ENCODE data around the gene KLF18.

The KLF18 gene

DNA sequence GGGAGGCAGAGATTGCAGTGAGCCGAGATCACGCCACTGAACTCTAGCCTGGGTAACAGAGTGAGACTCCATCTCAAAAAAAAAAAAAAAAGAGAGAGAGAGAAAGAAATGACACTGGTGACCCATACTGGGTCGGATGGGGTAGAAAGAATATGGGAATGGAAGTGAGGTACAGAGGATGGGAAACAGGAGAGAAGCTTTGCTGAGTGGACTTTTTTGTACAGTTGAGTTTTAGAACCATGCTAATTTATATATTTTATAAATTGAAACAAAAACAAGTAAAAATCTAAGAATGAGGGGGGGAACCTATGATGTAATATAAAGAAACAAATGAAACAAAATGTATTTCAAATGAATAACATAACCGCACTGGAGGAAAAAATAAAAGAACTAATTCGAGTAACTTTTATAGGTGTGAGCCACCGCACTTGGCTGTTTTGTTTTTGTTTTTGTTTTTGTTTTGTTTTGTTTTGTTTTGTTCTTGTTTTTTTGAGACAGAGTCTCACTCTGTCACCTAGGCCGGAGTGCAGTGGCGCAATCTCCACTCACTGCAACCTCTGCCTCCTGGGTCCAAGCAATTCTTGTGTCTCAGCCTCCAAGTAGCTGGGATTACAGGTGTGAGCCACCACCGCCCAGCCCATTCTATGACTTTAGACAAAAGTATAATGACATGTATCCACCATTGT is 41.1 kb downstream of the KLF18 start:
- H3K4me1 ChIP-seq (ENCODE audit: insufficient read depth, low read length): no peaks in the 10 kb centered on the region
- no peak overlapping the region for H3K27ac ChIP-seq (ENCODE audit: low read depth, low read length)
- no peaks in the 10 kb centered on the region for H3K9me3 ChIP-seq (ENCODE audit: low read length)
- no peaks in the 10 kb centered on the region for H3K27me3 ChIP-seq (ENCODE audit: control insufficient read depth in 1 of 2, insufficient read depth in 2 of 2, low read length in 2 of 2)
- no peak overlapping the region for H3K9ac ChIP-seq (ENCODE audit: low read length)
- H3K36me3 ChIP-seq (ENCODE audit: insufficient read depth, low read length): no peaks in the 10 kb centered on the region
- no peak overlapping the region for H3K4me3 ChIP-seq (ENCODE audit: low read depth in 1 of 2, low read length in 2 of 2)

DNA sequence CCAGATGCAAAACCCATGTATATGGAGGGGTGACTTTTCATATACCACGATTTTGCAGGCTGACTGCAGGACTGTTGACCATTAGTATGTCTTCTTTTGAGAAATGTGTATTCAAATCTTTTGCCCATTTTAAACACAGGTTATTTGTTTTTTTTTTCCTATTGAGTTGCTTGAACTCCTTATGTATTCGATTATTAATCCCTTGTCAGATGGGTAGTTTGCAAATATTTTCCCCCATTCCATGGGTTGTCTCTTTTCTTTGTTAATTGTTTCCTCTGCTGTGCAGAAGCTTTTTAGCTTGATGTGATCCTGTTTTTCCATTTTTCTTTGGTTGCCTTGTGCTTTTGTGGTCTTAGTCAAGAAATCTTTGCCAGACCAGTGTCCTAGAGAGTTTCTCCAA is 47.4 kb downstream of the KLF18 start:
- no peak overlapping the region for H3K9ac ChIP-seq (ENCODE audit: low read length)
- no peaks in the 10 kb centered on the region for H3K9me3 ChIP-seq (ENCODE audit: low read length)
- no peak overlapping the region for H3K4me3 ChIP-seq (ENCODE audit: low read depth in 1 of 2, low read length in 2 of 2)
- no peaks in the 10 kb centered on the region for H3K36me3 ChIP-seq (ENCODE audit: insufficient read depth, low read length)
- H3K27ac ChIP-seq (ENCODE audit: low read depth, low read length): no peak overlapping the region
- H3K27me3 ChIP-seq (ENCODE audit: control insufficient read depth in 1 of 2, insufficient read depth in 2 of 2, low read length in 2 of 2): no peaks in the 10 kb centered on the region
- H3K4me1 ChIP-seq (ENCODE audit: insufficient read depth, low read length): no peaks in the 10 kb centered on the region

GRCh38 chr1:44090429-44091252 is 50.8 kb downstream of the KLF18 start:
- Histone ChIP-seq H3K9ac (ENCODE audit: low read length) (no peak overlapping the region), H3K9me3 (ENCODE audit: low read length) (no peaks in the 10 kb centered on the region), H3K4me1 (ENCODE audit: insufficient read depth, low read length) (no peaks in the 10 kb centered on the region), H3K36me3 (ENCODE audit: insufficient read depth, low read length) (no peaks in the 10 kb centered on the region), H3K4me3 (ENCODE audit: low read depth in 1 of 2, low read length in 2 of 2) (no peak overlapping the region), H3K27ac (ENCODE audit: low read depth, low read length) (no peak overlapping the region), H3K27me3 (ENCODE audit: control insufficient read depth in 1 of 2, insufficient read depth in 2 of 2, low read length in 2 of 2) (no peaks in the 10 kb centered on the region)

DNA sequence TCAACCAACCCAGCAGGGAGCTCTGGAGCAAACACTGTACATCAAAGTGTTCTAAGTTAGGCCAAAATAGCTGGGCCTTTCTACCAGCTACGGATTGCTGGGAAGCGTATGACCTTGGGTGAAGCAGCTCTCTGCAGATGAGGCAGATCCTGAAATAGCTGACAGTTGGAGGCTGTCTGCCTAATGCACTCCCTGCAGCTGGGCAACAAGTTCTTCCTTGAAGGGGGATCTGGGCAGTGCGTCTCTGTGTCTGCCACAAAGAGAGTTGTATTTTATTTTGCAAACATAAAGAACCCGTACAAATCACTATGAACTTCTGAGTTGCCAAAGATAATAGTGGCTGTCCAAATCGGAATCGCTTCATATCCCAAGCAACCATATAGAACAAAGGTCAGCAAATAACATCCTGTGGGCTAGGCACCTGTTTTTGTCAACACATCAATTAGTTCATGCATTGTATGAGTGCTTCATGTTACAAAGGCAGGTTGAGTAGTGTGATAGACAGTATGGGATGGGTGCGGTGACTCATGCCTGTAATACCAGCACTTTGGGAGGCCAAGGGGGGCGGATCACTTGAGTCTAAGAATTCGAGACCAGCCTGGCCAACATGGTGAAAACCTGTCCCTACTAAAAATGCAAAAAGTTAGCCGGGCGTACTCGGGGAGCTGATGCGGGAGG is 51.9 kb downstream of the KLF18 start:
- H3K4me1 ChIP-seq (ENCODE audit: insufficient read depth, low read length): no peaks in the 10 kb centered on the region
- H3K9me3 ChIP-seq (ENCODE audit: low read length): no peaks in the 10 kb centered on the region
- no peak overlapping the region for H3K9ac ChIP-seq (ENCODE audit: low read length)
- H3K27me3 ChIP-seq (ENCODE audit: control insufficient read depth in 1 of 2, insufficient read depth in 2 of 2, low read length in 2 of 2): no peaks in the 10 kb centered on the region
- H3K27ac ChIP-seq (ENCODE audit: low read depth, low read length): no peak overlapping the region
- H3K4me3 ChIP-seq (ENCODE audit: low read depth in 1 of 2, low read length in 2 of 2): no peak overlapping the region
- no peaks in the 10 kb centered on the region for H3K36me3 ChIP-seq (ENCODE audit: insufficient read depth, low read length)
